Left lung (tissue), 10 donors: ENCODE measurements around the gene PRDM8. TPM values are rescaled to one million over a fixed set of nuclear protein-coding genes. Genes with fewer than 3 reads are reported as not detected.

ENCODE experiments used
- ATAC-seq: fragments of 200-7000 bp; cut with Tn5 transposase; one replicate; pipeline ENCODE4 v1.9.1; 2020; ENCODE audit warnings: moderate library complexity
- DNase-seq, 4 donors: peaks; one replicate each; pipeline ENCODE4 v3.0.0-alpha.2; 2013 to 2020
- H3K27ac ChIP-seq, 2 donors: fragments of 200-600 bp; sonication (generic) in 1 of 2; one replicate each; pipeline versions ENCODE4 v1.5.0 to v1.8.0; 2020 to 2021
- H3K27me3 ChIP-seq, 2 donors: fragments of 200-600 bp; sonication (generic) in 1 of 2; one replicate each; pipeline versions ENCODE4 v1.5.0 to v1.8.0; 2020 to 2021
- H3K36me3 ChIP-seq, 2 donors: fragments of 200-600 bp; sonication (generic) in 1 of 2; one replicate each; pipeline versions ENCODE4 v1.5.0 to v1.8.0; 2020 to 2021
- H3K4me1 ChIP-seq, 2 donors: fragments of 200-600 bp; one replicate each; pipeline ENCODE4 v1.8.0; 2021
- H3K4me3 ChIP-seq, 2 donors: fragments of 200-600 bp; sonication (generic) in 1 of 2; one replicate each; pipeline versions ENCODE4 v1.5.0 to v1.8.0; 2020 to 2021; ENCODE audit warnings: mild to moderate bottlenecking in 1 of 2
- H3K9me3 ChIP-seq, 2 donors: fragments of 200-600 bp; sonication (generic) in 1 of 2; one replicate each; pipeline versions ENCODE4 v1.5.0 to v1.8.0; 2020 to 2021
- CTCF ChIP-seq, 2 donors: fragments of 200-600 bp; sonication (generic) in 1 of 2; IDR thresholded peaks; one replicate each; pipeline versions ENCODE4 v1.5.0 to v1.8.0; 2021; ENCODE audit warnings: antibody characterized with exemption in 2 of 2
- intact Hi-C, 2 donors: fragments of 100-400 bp; cut with DNase I; formaldehyde crosslinking; loops; one replicate each; pipeline versions ENCODE4 v1.11.2 to v1.14.2; 2022
- polyA plus RNA-seq, 6 donors: library from polyadenylated mRNA; unstranded; fragments of 120-200 nt; gene quantifications; one replicate each; pipeline ENCODE4 v1.2.1, GENCODE V29; 2013; ENCODE audit not compliant: insufficient read length in 6 of 6
- total RNA-seq, 2 donors: library from RNA; stranded (reverse); fragmentation: NEBNext Ultra II Directional; extraction: Animal tissue kit (Norgen Biotek cat#: 25700); gene quantifications; one replicate each; pipeline ENCODE4 v1.2.1, GENCODE V29; 2021
- donor health status: DM: no; HTN: yes; CAD: no.
- donor health status: DM: no; HTN: no; CAD: no.

PRDM8 gene
- total and polyA plus RNA-seq, 8 donors: 0.41 to 1.9 (median 1.2) TPM

GRCh38 chr4:80207664-80208063, 10.4 kb downstream of the PRDM8 start:
- TF ChIP-seq CTCF (IDR thresholded peaks at IDR 0.05): no peak
- Histone ChIP-seq H3K4me1 (peaks cover 0 to 7% of the 10 kb centered on the region in 2 donors), H3K36me3 (no peaks in the 10 kb centered on the region), H3K9me3 (no peaks in the 10 kb centered on the region), H3K27ac (no peak overlapping the region), H3K27me3 (peaks cover 36 to 72% of the 10 kb centered on the region in 2 donors), H3K4me3 (no peak overlapping the region)
- no peak for ATAC-seq
- intact Hi-C loops: no loop called here
- DNase-seq: peak in 1 of 4 donors; percentile 34

GRCh38 chr4:80208610-80209339, 11.5 kb downstream of the PRDM8 start:
- intact Hi-C loops: no loop called here
- no peak for TF ChIP-seq CTCF (IDR thresholded peaks at IDR 0.05)
- Histone ChIP-seq H3K4me1 (no peaks in the 10 kb centered on the region), H3K36me3 (no peaks in the 10 kb centered on the region), H3K4me3 (no peak overlapping the region), H3K27me3 (peaks cover 29 to 61% of the 10 kb centered on the region in 2 donors), H3K27ac (no peak overlapping the region), H3K9me3 (no peaks in the 10 kb centered on the region)
- ATAC-seq (no peak), DNase-seq (no peak)

- intact Hi-C loops: no loop called here
- H3K27ac ChIP-seq: no peak overlapping the region
- ATAC-seq (no peak), DNase-seq (no peak)
- H3K36me3 ChIP-seq: no peaks in the 10 kb centered on the region
- H3K27me3 ChIP-seq: peaks cover 25 to 55% of the 10 kb centered on the region in 2 donors
- no peaks in the 10 kb centered on the region for H3K9me3 ChIP-seq
- no peak for TF ChIP-seq CTCF (IDR thresholded peaks at IDR 0.05)
- no peak overlapping the region for H3K4me3 ChIP-seq
- no peaks in the 10 kb centered on the region for H3K4me1 ChIP-seq
Measured at GRCh38 chr4:80209340-80209701, 12.0 kb downstream of the PRDM8 start.

- intact Hi-C loops: loop anchor here in 1 of 2 donors (10.0 kb wide), 1 partner anchor 1266 kb away; no protein-coding TSS in a partner anchor
- no peak for ATAC-seq
- H3K27me3 ChIP-seq: peaks cover 25 to 53% of the 10 kb centered on the region in 2 donors
- no peak for DNase-seq
- H3K4me3 ChIP-seq: no peak overlapping the region
- TF ChIP-seq CTCF (IDR thresholded peaks at IDR 0.05): no peak
- no peaks in the 10 kb centered on the region for H3K4me1 ChIP-seq
- no peak overlapping the region for H3K27ac ChIP-seq
- H3K9me3 ChIP-seq: no peaks in the 10 kb centered on the region
- no peaks in the 10 kb centered on the region for H3K36me3 ChIP-seq
Measured at GRCh38 chr4:80210549-80210948, 13.2 kb downstream of the PRDM8 start.

GRCh38 chr4:80213117-80213815, 16.0 kb downstream of the PRDM8 start:
- DNase-seq (no peak), ATAC-seq (no peak)
- H3K4me3 ChIP-seq: no peak overlapping the region
- TF ChIP-seq CTCF (IDR thresholded peaks at IDR 0.05): no peak
- intact Hi-C loops: loop anchor here in 1 of 2 donors (10.0 kb wide), 1 partner anchor 1268 kb away; no protein-coding TSS in a partner anchor
- H3K36me3 ChIP-seq: no peaks in the 10 kb centered on the region
- no peak overlapping the region for H3K27ac ChIP-seq
- H3K4me1 ChIP-seq: peaks cover 0 to 7% of the 10 kb centered on the region in 2 donors
- H3K9me3 ChIP-seq: no peaks in the 10 kb centered on the region
- H3K27me3 ChIP-seq: peaks cover 24 to 53% of the 10 kb centered on the region in 2 donors
